ENCODE measurements around the gene GPR152. TPM values are rescaled to one million over a fixed set of nuclear protein-coding genes. Genes with fewer than 3 reads are reported as not detected.

GPR152 gene
- total RNA-seq, 2 donors from 2014 or later = not detected

GRCh38 chr11:67436459-67437081, 16.0 kb downstream of the GPR152 start:
- DNase-seq (ENCODE audit: low spot score) = no peak
- H3K27me3 ChIP-seq (replicated peaks; ENCODE audit: insufficient read depth) = no peaks in the 10 kb centered on the region
- H3K4me1 ChIP-seq (ENCODE audit: control insufficient read depth in 1 of 2, low read depth in 2 of 2) = peaks cover 6 to 25% of the 10 kb centered on the region in 2 donors
- peaks cover 36% of the 10 kb centered on the region for H3K36me3 ChIP-seq
- H3K9me3 ChIP-seq = no peaks in the 10 kb centered on the region
- ATAC-seq (ENCODE audit: insufficient number of reproducible peaks, low FRiP score, low read depth) = no peak
- peak overlapping the region in 1 of 2 donors; percentile 41 for H3K27ac ChIP-seq
- H3K4me3 ChIP-seq = peak overlapping the region; percentile 45
- TF ChIP-seq, protein P1, sequence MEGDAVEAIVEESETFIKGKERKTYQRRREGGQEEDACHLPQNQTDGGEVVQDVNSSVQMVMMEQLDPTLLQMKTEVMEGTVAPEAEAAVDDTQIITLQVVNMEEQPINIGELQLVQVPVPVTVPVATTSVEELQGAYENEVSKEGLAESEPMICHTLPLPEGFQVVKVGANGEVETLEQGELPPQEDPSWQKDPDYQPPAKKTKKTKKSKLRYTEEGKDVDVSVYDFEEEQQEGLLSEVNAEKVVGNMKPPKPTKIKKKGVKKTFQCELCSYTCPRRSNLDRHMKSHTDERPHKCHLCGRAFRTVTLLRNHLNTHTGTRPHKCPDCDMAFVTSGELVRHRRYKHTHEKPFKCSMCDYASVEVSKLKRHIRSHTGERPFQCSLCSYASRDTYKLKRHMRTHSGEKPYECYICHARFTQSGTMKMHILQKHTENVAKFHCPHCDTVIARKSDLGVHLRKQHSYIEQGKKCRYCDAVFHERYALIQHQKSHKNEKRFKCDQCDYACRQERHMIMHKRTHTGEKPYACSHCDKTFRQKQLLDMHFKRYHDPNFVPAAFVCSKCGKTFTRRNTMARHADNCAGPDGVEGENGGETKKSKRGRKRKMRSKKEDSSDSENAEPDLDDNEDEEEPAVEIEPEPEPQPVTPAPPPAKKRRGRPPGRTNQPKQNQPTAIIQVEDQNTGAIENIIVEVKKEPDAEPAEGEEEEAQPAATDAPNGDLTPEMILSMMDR (IDR thresholded peaks at IDR 0.05) = no peak

- Histone ChIP-seq H3K4me3 (peak overlapping the region; percentile 14), H3K27me3 (replicated peaks; ENCODE audit: insufficient read depth) (no peaks in the 10 kb centered on the region), H3K27ac (peak overlapping the region in 1 of 2 donors; percentile 41), H3K9me3 (no peaks in the 10 kb centered on the region), H3K36me3 (peaks cover 42% of the 10 kb centered on the region), H3K4me1 (ENCODE audit: control insufficient read depth in 1 of 2, low read depth in 2 of 2) (peaks cover 6 to 25% of the 10 kb centered on the region in 2 donors)
- DNase-seq (ENCODE audit: low spot score) (no peak), ATAC-seq (ENCODE audit: insufficient number of reproducible peaks, low FRiP score, low read depth) (no peak)
- TF ChIP-seq, protein P1 (IDR thresholded peaks at IDR 0.05) = no peak
Measured at GRCh38 chr11:67435727-67436458, 16.6 kb downstream of the GPR152 start.

DNA sequence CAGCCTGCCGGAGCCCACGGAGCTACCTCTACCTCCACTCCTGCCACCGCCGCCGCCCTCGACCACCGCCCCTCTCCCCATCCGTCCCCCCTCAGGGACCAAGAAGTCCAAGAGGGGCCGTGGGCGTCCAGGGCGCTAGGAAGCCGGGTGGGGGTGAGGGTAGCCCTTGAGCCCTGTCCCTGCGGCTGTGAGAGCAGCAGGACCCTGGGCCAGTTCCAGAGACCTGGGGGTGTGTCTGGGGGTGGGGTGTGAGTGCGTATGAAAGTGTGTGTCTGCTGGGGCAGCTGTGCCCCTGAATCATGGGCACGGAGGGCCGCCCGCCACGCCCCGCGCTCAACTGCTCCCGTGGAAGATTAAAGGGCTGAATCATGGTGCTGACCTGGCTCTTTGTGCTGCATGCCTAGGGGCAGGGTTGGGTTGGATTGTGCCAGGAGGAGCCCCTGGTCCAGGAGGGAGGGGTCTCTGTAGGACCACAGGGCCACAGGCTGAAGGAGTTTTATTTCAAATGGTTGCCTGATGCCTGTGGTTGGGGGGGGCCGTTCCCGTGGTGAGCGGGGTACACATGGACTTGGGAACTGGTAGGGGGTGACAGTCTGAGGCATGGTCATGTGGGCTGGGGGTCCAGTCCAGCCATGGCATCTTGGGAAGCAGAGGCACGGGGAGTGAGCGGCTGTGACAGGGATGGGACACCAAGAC, 17.4 kb downstream of the GPR152 start:
- H3K36me3 ChIP-seq = peaks cover 41% of the 10 kb centered on the region
- no peaks in the 10 kb centered on the region for H3K27me3 ChIP-seq (replicated peaks; ENCODE audit: insufficient read depth)
- ATAC-seq (ENCODE audit: insufficient number of reproducible peaks, low FRiP score, low read depth) = no peak
- no peak overlapping the region for H3K27ac ChIP-seq
- no peak for DNase-seq (ENCODE audit: low spot score)
- TF ChIP-seq, protein P1 (IDR thresholded peaks at IDR 0.05) = no peak
- no peak overlapping the region for H3K4me3 ChIP-seq
- peaks cover 3 to 20% of the 10 kb centered on the region in 2 donors for H3K4me1 ChIP-seq (ENCODE audit: control insufficient read depth in 1 of 2, low read depth in 2 of 2)
- no peaks in the 10 kb centered on the region for H3K9me3 ChIP-seq

GRCh38 chr11:67434395-67434881, 18.1 kb downstream of the GPR152 start:
- H3K36me3 ChIP-seq = peaks cover 37% of the 10 kb centered on the region
- no peak for ATAC-seq (ENCODE audit: insufficient number of reproducible peaks, low FRiP score, low read depth)
- peaks cover 2 to 19% of the 10 kb centered on the region in 2 donors for H3K4me1 ChIP-seq (ENCODE audit: control insufficient read depth in 1 of 2, low read depth in 2 of 2)

More at GRCh38 chr11:67434395-67434881, 18.1 kb downstream of the GPR152 start:
- no peaks in the 10 kb centered on the region for H3K9me3 ChIP-seq
- no peak overlapping the region for H3K27ac ChIP-seq
- TF ChIP-seq, protein P1 (IDR thresholded peaks at IDR 0.05) = no peak
- DNase-seq (ENCODE audit: low spot score) = no peak
- no peaks in the 10 kb centered on the region for H3K27me3 ChIP-seq (replicated peaks; ENCODE audit: insufficient read depth)
- H3K4me3 ChIP-seq = no peak overlapping the region

All from thoracic aorta (tissue), 2 donors.